Osteoblast (primary cell): ENCODE measurements around the gene NHSL2. TPM values are rescaled to one million over a fixed set of nuclear protein-coding genes. Genes with fewer than 3 reads are reported as not detected.

Source experiments
- DNase-seq: peaks from one replicate; pipeline ENCODE4 v3.0.0; 2011; ENCODE audit warnings: low spot score, mixed read lengths; ENCODE audit not compliant: insufficient read length; ENCODE audit errors: missing footprints
- H2AFZ ChIP-seq: 2 replicates; pipeline ENCODE4 v1.6.0; 2011; ENCODE audit warnings: mild to moderate bottlenecking, low read length
- H3K27ac ChIP-seq: 2 replicates; pipeline ENCODE4 v1.5.1; 2011; ENCODE audit warnings: mild to moderate bottlenecking, low read depth, low read length, moderate library complexity
- H3K27me3 ChIP-seq: 2 replicates; pipeline ENCODE4 v1.6.0; 2012; ENCODE audit warnings: mild to moderate bottlenecking, control low read depth, inconsistent platforms, low read length, moderate library complexity; ENCODE audit not compliant: insufficient read depth
- H3K36me3 ChIP-seq: 2 replicates; pipeline ENCODE4 v1.5.1; 2011; ENCODE audit warnings: mild to moderate bottlenecking, low read length, control low read depth, moderate library complexity; ENCODE audit not compliant: insufficient read depth
- H3K4me1 ChIP-seq: 2 replicates; pipeline ENCODE4 v1.5.1; 2011; ENCODE audit warnings: mild to moderate bottlenecking, low read length, control low read depth, moderate library complexity; ENCODE audit not compliant: insufficient read depth
- H3K4me2 ChIP-seq: 2 replicates; pipeline ENCODE4 v1.6.0; 2011; ENCODE audit warnings: mild to moderate bottlenecking, low read length; ENCODE audit not compliant: insufficient read depth
- H3K4me3 ChIP-seq: fragments of 200-600 bp; sonication (generic); 3 replicates; pipeline ENCODE4 v1.5.1; 2012; ENCODE audit warnings: mild to moderate bottlenecking, low read length, inconsistent platforms; ENCODE audit not compliant: insufficient read depth
- H3K79me2 ChIP-seq: 2 replicates; pipeline ENCODE4 v1.6.0; 2012; ENCODE audit warnings: mild to moderate bottlenecking, low read length, control low read depth, inconsistent platforms; ENCODE audit not compliant: insufficient read depth
- H3K9me3 ChIP-seq: 2 replicates; pipeline ENCODE4 v1.5.1; 2011; ENCODE audit warnings: low read depth, low read length, control low read depth
- H4K20me1 ChIP-seq: 2 replicates; pipeline ENCODE4 v1.6.0; 2012; ENCODE audit warnings: mild to moderate bottlenecking, low read length, control low read depth; ENCODE audit not compliant: insufficient read depth
- total RNA-seq: library from RNA; depleted of rRNA; stranded (reverse); fragments of >200 nt; gene quantifications from 2 replicates; pipeline ENCODE4 v1.2.3, GENCODE V29; 2012
- TF ChIP-seq, protein P1 (sequence below): IDR thresholded peaks from 2 replicates; pipeline ENCODE4 v1.5.1; 2011; ENCODE audit warnings: mild to moderate bottlenecking, low read depth, low read length, moderate library complexity; ENCODE audit errors: extremely low read depth

The NHSL2 gene
- total RNA-seq, 1 donor = 1.1 TPM

DNA sequence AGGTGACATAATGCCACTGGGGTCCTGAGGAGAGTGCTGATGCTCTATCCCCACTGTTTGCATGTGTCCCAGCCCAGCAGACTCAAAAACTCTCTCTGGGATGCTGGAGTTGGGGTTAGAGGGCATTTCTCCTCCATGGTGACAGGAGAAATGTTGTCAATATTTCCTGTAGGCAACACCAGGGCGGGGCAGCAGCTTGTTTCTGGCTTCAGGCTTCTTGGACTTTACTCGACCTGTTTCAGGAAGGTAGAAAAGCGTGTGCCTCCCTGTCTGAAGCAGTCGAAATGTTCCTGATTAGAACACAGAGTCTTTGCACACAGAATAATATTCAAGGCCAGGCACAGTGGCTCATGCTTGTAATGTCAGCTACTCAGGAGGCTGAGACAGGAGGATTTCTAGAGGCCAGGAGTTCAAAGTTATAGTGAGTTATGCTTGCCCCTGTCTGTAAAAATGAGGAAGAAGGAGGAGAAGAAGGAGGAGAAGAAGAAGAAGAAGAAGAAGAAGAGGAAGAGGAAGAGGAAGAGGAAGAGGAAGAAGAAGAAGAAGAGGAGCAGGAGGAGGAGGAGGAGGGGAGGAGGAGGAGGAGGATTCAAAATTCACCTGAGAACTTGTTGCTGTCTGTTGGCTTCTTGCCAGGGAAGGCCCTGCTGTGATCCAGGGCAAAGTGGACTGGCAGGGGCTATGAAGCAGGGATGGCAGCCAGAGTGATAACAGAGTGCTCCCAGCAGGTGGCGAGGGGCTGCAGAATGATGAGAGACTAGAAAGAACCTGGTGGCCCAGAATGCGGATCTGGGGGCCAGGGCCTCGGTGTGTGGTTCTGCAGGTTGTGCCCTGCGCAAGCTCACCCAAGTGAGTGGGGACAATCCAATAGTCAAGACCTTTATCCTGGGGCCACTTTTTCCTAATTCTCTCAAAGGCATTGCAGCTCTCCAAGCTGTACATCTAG is 138.1 kb downstream of the NHSL2 start:
- peaks cover 21% of the 10 kb centered on the region for H3K27me3 ChIP-seq
- no peaks in the 10 kb centered on the region for H3K4me1 ChIP-seq
- no peaks in the 10 kb centered on the region for H3K79me2 ChIP-seq
- TF ChIP-seq, protein P1, sequence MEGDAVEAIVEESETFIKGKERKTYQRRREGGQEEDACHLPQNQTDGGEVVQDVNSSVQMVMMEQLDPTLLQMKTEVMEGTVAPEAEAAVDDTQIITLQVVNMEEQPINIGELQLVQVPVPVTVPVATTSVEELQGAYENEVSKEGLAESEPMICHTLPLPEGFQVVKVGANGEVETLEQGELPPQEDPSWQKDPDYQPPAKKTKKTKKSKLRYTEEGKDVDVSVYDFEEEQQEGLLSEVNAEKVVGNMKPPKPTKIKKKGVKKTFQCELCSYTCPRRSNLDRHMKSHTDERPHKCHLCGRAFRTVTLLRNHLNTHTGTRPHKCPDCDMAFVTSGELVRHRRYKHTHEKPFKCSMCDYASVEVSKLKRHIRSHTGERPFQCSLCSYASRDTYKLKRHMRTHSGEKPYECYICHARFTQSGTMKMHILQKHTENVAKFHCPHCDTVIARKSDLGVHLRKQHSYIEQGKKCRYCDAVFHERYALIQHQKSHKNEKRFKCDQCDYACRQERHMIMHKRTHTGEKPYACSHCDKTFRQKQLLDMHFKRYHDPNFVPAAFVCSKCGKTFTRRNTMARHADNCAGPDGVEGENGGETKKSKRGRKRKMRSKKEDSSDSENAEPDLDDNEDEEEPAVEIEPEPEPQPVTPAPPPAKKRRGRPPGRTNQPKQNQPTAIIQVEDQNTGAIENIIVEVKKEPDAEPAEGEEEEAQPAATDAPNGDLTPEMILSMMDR = no peak
- H3K9me3 ChIP-seq = no peaks in the 10 kb centered on the region
- H3K4me2 ChIP-seq = no peak overlapping the region
- H4K20me1 ChIP-seq = no peaks in the 10 kb centered on the region
- no peaks in the 10 kb centered on the region for H3K36me3 ChIP-seq
- no peak overlapping the region for H3K27ac ChIP-seq
- H3K4me3 ChIP-seq = no peak overlapping the region
- DNase-seq = no peak
- H2AFZ ChIP-seq = no peak overlapping the region

DNA sequence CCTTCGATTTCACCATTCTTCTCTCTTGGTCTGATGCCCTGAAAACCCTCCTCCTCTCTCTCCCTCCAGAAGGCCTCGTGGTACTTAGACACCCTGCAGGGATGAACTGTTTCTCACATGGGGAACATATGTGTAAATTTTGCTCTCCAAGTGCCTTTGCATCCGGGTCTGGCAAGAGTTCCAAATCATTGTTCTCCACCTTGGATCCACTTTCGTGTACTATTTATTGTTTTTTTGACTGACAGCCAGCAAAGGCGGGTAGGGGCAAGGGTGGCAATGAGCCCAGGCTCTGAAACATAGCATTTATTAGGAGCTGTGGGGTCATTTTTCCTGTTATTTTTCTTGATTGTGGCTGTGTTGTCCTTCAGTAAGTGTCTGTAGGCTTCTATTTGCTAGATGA is 139.4 kb downstream of the NHSL2 start:
- DNase-seq = no peak

DNA sequence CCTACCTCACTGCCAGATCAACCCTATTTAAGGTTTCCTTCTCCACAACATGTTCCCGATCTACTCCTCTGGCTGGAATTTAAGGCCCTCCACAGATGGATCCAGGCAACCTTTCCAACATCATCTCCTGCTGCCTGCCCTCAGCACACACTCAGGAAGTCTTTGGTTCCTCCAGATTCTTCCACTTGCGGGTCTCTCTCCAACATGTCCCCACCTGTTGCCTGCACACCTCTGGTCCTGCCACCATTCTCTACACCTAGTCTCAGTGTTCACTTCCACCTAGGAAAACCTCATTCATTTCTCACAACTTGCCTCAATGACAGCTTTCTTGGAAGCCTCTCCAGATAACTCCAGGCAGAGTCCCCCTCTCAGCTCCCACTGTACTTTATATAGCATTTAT is 140.9 kb downstream of the NHSL2 start:
- Histone ChIP-seq H3K27me3 (peaks cover 32% of the 10 kb centered on the region), H3K4me2 (no peak overlapping the region), H3K79me2 (no peaks in the 10 kb centered on the region), H4K20me1 (no peaks in the 10 kb centered on the region), H2AFZ (no peak overlapping the region), H3K9me3 (no peaks in the 10 kb centered on the region), H3K27ac (no peak overlapping the region), H3K4me1 (no peaks in the 10 kb centered on the region), H3K36me3 (no peaks in the 10 kb centered on the region), H3K4me3 (no peak overlapping the region)
- DNase-seq = no peak
- TF ChIP-seq, protein P1 = no peak

More for the DNA sequence above, 139.4 kb downstream of the NHSL2 start:
- no peaks in the 10 kb centered on the region for H3K79me2 ChIP-seq
- H3K36me3 ChIP-seq = no peaks in the 10 kb centered on the region
- H3K4me3 ChIP-seq = no peak overlapping the region
- H4K20me1 ChIP-seq = no peaks in the 10 kb centered on the region
- no peak overlapping the region for H2AFZ ChIP-seq
- no peak overlapping the region for H3K27ac ChIP-seq
- peaks cover 19% of the 10 kb centered on the region for H3K27me3 ChIP-seq
- no peaks in the 10 kb centered on the region for H3K9me3 ChIP-seq
- no peaks in the 10 kb centered on the region for H3K4me1 ChIP-seq
- TF ChIP-seq, protein P1 = no peak
- no peak overlapping the region for H3K4me2 ChIP-seq

DNA sequence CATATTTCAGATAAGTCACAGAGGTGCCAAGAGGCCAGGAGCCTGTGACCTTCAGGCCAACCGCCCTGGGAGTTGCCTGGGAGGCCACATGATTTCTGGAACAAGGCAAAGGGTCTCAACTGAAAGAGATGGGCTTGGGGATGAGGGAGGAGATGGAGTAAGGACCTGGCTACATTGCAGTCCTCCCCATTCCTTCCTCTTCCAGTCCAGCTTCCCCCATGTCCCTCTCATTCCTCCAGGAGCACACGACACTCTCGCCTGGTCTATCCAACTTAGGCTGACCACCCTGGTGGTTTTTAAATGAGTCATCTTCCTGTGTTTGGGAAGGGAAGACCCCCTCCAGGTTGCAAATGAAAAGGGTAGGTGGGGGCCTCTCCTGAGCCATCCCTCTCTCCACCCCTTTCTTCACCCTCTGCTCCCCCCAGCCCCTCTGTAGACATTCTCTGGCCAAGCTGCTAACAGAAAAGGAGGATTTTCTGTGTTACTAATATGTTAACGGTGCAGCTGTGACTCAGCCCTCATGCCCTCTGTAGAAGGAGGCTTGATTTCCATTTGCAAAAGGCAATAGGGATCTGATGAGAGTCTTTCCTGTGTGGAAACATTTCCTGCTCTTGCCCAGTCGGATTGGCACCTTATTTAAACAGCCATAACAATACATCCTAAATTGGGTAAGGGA is 141.9 kb downstream of the NHSL2 start:
- peaks cover 32% of the 10 kb centered on the region for H3K27me3 ChIP-seq
- H3K9me3 ChIP-seq = no peaks in the 10 kb centered on the region
- H3K4me1 ChIP-seq = no peaks in the 10 kb centered on the region
- TF ChIP-seq, protein P1 = no peak
- DNase-seq = peak; percentile 77
- no peak overlapping the region for H3K4me2 ChIP-seq
- no peaks in the 10 kb centered on the region for H3K79me2 ChIP-seq
- no peaks in the 10 kb centered on the region for H3K36me3 ChIP-seq
- no peak overlapping the region for H2AFZ ChIP-seq
- no peaks in the 10 kb centered on the region for H4K20me1 ChIP-seq
- no peak overlapping the region for H3K4me3 ChIP-seq
- no peak overlapping the region for H3K27ac ChIP-seq
